G401 (cell line): ENCODE data around the gene EML3. TPM values are rescaled to one million over a fixed set of nuclear protein-coding genes. Genes with fewer than 3 reads are reported as not detected.
"Not testable (repeated sequence)": the region's sequence is repeated elsewhere in the genome, so short reads cannot be mapped to it uniquely, and the experiment has no call there.

ENCODE experiments used
- DNase-seq: peaks from one replicate; pipeline ENCODE4 v3.0.0-alpha.2; 2015; ENCODE audit warnings: low spot score
- in situ Hi-C: cut with HindIII; loops from 2 replicates; pipeline ENCODE4 v1.10.0; 2016; ENCODE audit warnings: low sequenced_read_pairs, mixed read lengths
- total RNA-seq: library from RNA; depleted of rRNA; stranded (reverse); fragments of >200 nt; shearing (Covaris generic); gene quantifications from 2 replicates; pipeline ENCODE4 v1.2.3, GENCODE V29; 2014; rRNA removed

EML3 gene
- 33.2 and 55.7 TPM in 2 replicates for total RNA-seq

DNA sequence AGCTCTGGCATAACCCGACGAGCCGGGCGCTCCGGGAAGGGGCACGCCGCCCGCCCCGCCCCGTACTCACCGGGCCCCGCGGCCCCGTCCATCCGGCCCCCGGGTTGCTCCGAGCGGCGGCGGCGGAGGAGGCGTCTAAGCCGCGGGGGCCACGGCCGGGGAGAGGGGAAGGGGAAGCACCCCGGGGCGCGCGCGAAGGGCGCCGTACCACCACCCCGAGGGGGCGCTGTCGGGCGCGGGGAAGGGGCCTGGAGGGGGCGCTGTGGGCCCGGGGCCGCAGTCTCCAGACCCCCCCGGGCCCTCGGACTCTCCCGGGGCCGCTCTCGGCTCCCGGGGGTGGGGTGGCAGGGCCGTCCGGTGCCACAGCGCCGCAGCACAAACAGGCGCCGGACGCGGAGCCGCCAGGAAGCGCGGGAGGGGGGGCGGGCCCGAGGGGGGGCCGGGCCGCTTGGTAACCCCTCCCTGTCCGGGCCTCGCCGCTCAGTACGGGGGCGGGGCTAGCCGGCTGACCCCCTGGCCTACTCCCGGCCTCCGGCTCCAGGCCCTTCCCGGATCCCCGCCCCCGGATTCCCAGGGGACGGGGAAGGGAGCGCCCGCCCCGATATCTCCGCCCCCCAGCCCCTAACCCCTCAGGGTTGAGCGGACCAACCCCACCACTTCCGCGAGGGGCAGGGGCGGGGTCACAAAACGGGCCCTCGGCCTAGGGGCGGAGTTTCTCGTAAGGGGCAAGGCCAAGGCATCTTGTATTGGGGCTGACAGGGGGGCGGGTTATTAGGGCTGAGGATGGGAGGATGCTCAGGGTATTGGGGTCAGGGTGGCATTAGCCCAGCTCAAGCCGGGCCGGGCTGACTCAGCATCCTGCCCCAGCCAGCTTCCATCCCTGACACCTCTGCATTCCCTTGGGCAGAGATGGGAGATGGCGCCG lies at the start of gene EML3, which contains the start of gene ROM1:
Gene EML3 (minus strand): TSS at position 410 of the 925 bp plus-strand sequence. CDS start 318 bp downstream, at position 92.
Gene ROM1 (plus strand): TSS at position 892 of the 925 bp plus-strand sequence. CDS start 25 bp downstream, at position 917.
- peak; percentile 80 for DNase-seq
- in situ Hi-C loops, result no loop called here

DNA sequence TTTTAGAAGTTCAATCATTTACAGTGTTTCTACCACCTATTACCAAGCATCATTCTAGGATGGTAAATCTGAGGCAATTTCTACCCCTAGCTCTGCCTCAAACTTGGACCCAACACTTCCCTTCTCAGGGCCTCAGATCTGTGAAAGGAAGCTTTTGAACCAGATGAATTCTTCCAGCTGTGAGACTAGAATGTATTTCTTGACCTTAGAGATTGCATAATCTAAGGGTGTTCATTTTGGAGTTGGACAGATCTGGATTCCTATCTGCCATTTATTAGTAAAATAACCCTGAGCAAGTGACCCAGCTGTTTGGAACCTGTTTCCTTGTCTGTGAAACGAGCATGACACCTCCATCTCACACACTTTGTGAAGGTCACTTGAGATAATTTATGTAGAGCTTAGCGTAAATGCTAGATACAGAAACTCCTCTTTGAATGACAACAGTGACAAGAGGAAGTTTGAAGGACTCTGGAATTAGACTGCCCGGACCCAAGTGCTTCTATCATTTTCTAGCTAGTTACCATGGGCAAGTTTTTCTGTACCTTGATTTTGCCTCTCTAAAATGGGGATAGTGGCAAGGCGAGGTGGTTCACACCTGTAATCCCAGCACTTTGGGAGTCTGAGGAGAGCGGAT lies 44.3 kb upstream of the EML3 start:
- no peak for DNase-seq
- in situ Hi-C loops, result no loop called here

DNA sequence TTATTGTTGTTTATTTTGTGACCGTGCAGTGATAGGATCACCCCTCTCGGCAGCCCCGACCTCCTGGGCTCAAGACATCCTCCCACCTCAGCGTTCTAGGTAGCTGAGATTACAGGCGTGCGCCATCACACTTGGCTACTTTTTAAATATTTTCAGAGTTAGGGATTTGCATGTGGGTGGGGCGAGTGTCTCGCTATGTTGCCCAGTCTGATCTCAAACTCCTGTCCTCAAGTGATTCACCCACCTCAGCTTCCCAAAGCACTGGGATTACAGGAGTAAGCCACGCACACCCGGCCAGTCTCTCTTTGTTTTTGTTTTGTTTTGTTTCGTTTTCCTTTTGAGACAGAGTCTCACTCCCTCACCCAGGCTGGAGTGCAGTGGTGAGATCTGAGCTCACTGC lies 41.7 kb upstream of the EML3 start:
- no peak for DNase-seq
- in situ Hi-C loops, result no loop called here

DNA sequence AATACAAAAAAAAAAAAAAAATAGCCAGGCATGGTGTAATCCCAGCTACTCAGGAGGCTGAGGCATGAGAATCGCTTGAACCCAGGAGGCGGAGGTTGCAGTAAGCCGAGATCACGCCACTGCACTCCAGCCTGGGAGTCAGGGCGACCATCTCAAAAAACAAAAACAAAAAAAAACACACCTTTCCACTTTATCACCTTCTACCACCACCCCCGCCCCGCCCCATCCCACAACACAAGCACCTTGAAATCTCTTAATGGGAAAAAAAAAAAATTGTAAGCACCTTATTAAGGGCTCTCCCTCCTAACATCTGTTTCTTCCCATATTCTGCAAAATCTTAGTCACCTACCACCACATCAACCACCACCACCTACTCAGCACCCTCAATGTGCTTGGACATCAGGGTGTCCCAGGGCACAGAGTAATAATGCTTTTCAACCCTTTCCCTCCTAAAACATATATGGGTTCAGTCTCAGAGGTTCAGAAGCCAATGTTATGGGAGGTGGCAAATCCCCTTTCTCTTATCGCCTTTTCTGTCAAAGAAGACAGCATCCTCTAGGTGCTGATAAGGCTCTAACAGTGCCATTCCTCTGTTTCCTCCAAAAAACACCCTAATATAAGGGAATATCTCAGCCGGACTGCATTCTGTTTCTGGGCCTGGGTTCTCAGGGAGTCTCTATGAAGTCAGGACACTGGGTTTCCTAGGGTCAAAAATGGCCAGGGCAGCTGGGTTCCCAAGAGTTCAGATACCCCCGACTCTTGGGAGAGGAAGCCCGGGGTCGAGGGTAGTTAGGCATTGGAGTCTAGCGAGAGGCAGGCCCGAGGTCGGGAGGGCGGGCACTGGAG lies 39.8 kb upstream of the EML3 start:
- in situ Hi-C loops, result no loop called here
- no peak for DNase-seq

DNA sequence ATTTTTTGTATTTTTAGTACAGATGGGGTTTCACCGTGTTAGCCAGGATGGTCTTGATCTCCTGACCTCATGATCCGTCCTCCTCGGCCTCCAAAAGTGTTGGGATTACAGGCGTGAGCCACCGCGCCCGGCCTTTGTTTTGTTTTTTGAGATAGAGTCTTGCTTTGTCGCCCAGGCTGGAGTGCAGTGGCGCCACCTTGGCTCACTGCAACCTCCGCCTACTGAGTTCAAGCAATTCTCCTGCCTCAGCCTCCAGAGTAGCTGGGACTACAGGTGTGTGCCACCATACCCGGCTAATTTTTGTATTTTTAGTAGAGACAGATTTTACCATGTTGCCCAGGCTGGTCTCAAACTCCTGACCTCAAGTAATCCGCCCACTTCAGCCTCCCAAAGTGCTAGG lies 37.7 kb upstream of the EML3 start:
- in situ Hi-C loops, result not testable (repeated sequence)

DNA sequence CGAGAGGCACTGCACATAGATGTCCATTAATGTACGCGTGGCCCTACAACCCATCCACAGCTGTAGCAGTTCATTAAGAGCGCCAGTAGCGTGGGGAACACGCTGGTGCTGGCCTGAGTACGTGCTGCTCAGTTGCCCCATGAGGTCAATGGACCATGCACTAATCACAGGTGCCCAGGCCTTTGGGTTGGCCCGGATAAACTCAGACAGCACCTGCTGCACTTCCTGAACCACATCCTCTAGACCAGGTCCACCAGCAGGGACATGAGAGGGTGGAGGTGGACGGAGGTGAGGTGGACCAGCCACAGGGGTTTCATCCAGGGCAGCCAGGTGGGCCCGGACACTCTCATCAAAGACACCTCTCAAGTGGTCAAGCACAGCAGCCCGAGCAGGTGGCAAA lies 36.9 kb upstream of the EML3 start:
- no peak for DNase-seq
- in situ Hi-C loops, result no loop called here

More for the DNA sequence above, 37.7 kb upstream of the EML3 start:
- not testable (repeated sequence) for DNase-seq

GRCh38 chr11:62648967-62649364 lies 36.4 kb upstream of the EML3 start:
- in situ Hi-C loops, result no loop called here
- DNase-seq, result no peak

DNA sequence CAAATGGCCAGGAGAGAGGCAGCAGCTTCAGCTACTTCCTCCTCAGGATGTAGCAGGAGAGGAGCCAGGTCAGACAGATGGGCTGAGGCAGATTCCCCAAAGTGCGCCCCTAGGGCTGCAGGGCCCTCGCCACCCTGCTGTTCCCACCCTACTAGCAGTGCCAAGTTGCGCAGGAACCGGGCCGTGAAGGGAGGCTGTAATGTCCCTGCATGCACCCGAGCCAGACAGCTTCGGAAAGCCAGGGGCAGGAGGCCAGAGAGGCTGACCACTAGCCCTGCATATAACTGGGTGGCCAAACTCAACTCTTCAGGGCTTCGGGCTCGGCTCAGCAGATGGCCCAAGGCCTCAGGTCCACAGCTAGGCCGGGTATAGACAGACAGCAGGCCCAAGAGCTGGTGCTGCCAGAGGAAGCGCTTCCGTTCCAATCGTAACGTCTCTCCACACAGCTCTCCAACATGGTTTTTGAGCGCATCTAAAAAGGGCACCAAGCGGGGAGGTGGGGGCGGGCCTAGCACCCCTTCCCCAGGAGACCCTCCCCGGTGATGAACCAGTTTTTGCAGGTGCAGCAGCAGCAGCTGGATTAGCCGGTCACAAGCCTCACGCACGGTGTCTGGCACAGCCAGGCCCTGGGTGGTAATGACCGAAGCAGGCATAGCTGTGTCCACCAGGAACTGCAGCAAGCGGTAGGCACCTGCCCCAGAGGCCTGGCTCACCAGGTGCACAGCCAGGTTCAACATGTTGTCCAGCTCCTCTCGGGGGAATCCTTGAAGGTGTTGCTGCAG lies 35.8 kb upstream of the EML3 start:
- DNase-seq, result no peak
- in situ Hi-C loops, result no loop called here

GRCh38 chr11:62647609-62648005 lies 35.0 kb upstream of the EML3 start:
- in situ Hi-C loops, result no loop called here

GRCh38 chr11:62646825-62647608 lies 34.4 kb upstream of the EML3 start:
- no peak for DNase-seq

More at GRCh38 chr11:62647609-62648005, 35.0 kb upstream of the EML3 start:
- no peak for DNase-seq

GRCh38 chr11:62645946-62646824 lies 33.6 kb upstream of the EML3 start, which contains the start of gene GANAB:
GANAB (minus strand) TSS chr11:62646613; CDS start chr11:62646599, 14 bp downstream.
- in situ Hi-C loops, result no loop called here
- peak; percentile 98 for DNase-seq

More at GRCh38 chr11:62646825-62647608, 34.4 kb upstream of the EML3 start:
- in situ Hi-C loops, result no loop called here

DNA sequence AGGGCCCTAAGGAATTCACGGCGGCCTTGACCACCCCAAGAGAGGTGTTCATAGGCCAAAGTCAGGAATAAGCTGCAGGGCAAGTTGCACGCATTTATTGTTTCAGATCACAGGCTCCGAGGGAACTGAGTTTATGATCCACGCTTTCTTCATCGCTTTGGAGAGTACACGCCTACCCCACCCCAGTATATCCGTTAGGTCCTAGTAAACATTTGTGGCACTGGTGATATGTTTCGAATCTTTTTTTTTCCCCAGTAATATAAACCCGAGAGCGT lies 33.0 kb upstream of the EML3 start:
- no peak for DNase-seq
- in situ Hi-C loops, result no loop called here

- DNase-seq, result no peak
- in situ Hi-C loops, result no loop called here
Measured at GRCh38 chr11:62644220-62644619, 31.6 kb upstream of the EML3 start.

- DNase-seq, result no peak
- in situ Hi-C loops, result no loop called here
Measured at GRCh38 chr11:62632492-62632891, 19.9 kb upstream of the EML3 start.

GRCh38 chr11:62627713-62628112 lies 15.1 kb upstream of the EML3 start:
- in situ Hi-C loops, result no loop called here

DNA sequence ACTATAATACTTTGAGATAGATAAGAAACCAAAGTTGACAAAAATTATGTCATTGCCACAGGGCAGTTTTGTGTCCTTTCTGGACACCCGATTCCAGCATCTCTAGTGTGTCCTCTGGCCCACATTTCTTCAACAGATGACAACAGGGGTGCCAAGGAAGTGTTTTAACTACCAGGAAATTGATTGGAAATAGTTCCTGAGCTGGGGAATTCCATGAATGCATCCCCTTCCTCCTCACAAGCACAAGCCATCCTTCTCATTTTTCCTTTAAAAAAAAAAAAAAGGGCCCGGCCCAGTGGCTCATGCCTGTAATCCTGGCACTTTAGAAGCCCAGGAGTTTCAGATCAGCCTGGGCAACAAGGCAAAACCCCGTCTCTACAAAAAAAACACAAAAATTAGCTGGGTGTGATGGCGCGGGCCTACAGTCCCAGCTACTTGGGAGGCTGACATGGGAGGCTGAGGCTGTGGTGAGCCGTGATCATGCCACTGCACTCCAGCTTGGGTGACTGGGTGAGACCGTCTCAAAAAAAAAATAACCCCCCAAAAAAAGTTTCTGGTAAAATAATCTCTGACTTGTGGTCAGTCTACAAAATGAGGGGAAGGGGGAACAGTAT lies 10.0 kb upstream of the EML3 start:
- no peak for DNase-seq
- in situ Hi-C loops, result no loop called here

More at GRCh38 chr11:62627713-62628112, 15.1 kb upstream of the EML3 start:
- no peak for DNase-seq
